Measurements from ENCODE around the gene NDUFV1.

The NDUFV1 gene

GRCh38 chr11:67645521-67646461, 39.1 kb downstream of the NDUFV1 start:
- H3K27ac ChIP-seq = no peak overlapping the region
- no peak for TF ChIP-seq ZFX (IDR thresholded peaks at IDR 0.05)
- TF ChIP-seq CTCF (conservative IDR thresholded peaks at IDR 0.05) = no peak

DNA sequence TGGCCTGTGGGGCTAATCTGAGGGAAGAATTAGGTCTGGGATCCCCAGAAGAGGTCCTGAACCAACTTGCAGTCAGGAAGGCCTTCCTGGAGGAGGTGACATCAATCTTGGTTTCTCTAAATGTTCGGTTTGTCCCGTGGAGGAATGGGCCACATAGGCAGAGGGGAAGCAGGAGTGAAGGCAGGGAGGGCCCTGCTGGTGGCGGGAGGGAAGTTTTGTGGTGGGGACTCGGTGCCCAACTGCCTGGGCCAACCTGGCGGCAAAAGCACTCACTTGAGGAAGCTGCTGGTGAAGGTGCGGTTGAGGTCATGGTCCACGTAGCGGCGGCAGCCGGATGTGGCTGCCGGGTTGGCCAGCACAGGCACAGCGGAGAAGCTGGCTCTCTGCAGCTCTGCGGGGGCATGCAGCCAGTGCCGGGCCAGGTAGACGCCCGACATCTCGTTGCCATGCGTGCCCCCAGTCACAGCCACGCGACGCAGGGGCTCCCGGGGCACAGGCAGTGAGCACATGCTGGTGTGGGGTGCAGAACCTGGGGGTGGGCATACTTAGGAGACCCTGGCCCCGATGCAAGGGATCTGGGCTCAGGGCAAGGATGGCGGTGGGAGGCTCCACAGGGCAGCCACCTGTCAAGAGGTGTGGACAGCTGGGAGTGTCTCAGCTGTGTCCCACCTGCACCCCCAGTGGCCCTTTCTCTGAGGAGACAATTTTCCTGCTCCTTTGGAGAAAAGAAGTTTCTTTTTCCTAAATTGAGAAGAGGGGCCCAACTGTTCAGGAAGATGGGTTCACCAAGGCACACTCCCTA, 40.0 kb downstream of the NDUFV1 start:
- no peak overlapping the region for H3K27ac ChIP-seq
- TF ChIP-seq CTCF (conservative IDR thresholded peaks at IDR 0.05) (no peak), ZFX (IDR thresholded peaks at IDR 0.05) (no peak)

GRCh38 chr11:67647471-67647870, 40.7 kb downstream of the NDUFV1 start:
- TF ChIP-seq ZFX (IDR thresholded peaks at IDR 0.05) (no peak), CTCF (conservative IDR thresholded peaks at IDR 0.05) (no peak)
- no peak overlapping the region for H3K27ac ChIP-seq

DNA sequence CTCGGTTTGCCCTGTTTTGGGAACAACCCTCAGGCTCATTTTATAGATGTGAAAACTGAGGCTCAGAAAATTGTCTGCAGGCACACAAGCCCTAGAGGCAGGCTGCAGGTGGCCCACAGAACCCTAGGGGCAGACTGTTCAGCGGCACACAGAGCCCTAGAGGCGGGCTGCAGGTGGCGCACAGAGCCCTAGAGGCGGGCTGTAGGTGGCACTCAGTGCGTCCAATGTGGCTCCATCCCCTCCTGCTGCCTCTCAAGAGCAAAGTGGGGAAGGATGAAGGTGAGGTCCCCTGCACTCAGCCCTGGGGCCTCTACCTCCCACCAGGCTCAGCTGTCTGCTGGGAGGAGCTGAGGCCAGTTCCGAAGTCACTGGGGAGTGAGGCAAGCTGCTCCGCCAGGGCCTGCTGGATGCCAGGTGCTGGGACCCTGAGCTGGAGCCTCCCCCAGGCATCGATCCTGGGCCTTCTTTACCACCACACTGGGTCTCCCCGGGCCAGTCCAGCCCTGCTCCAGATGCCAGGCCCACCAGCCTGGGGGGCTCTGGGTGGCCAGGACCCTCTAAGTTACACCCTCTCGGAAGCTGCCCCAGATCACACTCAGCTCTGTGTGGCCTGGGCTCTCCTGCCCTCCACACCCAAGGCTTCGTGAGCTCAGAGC, 41.5 kb downstream of the NDUFV1 start:
- TF ChIP-seq CTCF (conservative IDR thresholded peaks at IDR 0.05) = no peak
- no peak for TF ChIP-seq ZFX (IDR thresholded peaks at IDR 0.05)
- no peak overlapping the region; the same call in 1 of the 2 replicates for H3K27ac ChIP-seq

DNA sequence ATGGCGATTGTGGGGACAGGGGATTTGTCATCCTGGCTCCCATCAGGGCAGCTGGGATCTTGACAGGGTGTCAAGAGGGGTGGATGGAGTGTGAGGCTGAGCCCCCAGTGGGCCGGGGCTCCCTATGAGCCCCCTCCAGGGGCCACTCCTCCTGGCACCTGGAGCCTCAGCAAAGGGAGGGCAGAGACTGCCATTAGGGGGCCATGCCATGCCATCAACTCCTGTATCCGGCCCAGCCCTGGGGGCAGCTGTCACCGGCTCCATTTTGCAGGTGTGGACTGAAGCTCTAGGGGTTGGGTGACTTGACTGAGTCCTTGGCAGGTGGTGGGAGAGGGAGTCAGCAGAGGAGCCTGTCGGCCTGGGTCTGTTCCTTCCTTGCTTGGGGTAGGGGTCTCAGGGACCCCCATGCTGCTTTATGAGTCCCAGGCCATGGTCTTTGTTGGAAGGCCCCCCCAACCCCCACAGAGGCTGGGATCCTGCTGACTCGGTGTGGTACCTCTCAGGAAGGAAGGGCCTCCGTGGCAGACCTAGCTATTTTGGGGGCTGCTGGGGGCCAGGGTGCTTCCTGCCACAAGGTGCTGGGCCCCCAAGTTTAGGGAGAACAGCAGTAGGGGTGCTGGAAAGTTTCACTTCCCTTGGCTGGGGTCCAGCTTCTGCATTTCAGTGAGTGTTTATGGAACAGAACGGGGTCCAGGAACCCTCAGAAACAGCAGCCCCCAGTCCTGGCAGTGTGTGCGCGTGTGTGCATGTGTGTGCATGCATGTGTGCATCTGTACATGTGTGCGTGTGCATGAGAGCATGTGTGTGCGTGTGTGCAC, 42.3 kb downstream of the NDUFV1 start:
- TF ChIP-seq ZFX (IDR thresholded peaks at IDR 0.05) (no peak), CTCF (conservative IDR thresholded peaks at IDR 0.05) (no peak)
- H3K27ac ChIP-seq = no peak overlapping the region; the same call in 1 of the 2 replicates

DNA sequence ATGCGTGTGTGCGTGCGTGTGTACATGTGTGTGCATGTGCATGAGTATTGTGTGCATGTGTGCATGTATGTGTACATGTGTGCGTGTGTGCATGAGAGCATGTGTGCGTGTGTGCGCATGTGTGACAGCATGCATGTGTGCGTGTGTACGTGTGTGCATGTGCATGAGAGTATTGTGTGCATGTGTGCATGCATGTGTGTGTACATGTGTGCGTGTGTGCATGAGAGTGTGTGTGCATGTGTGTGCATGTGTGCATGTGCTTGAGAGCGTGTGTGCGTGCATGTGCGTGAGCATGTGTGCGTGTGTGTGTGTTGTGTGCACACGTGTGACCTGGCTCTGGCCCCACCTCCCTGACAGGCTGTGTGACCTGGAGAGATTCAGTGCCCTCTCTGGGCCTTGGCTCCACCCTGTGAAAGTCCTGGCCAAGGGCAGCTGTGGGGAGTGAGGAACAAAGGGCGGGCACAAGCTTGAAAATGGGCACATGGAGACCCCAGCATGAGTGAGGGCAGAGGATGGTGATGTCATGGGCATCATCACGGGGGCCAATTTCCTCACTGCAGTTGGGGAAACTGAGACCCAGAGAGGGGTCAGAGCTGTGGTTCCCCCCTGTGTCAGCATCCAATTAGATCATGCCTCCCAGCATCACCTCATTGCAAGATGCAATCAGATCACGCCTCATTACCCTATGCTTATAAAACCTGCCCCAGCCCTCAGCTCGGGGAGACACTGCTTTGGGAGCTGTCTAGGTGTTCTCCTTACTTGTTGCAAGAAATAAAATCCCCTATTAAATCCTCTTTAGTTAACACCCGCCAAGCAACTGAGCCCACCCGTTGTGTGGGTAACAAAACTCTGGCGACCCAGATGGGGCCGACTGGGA, 43.1 kb downstream of the NDUFV1 start:
- no peak overlapping the region for H3K27ac ChIP-seq
- no peak for TF ChIP-seq ZFX (IDR thresholded peaks at IDR 0.05)
- TF ChIP-seq CTCF (conservative IDR thresholded peaks at IDR 0.05) = no peak
